IMR-90 (cell line): ENCODE measurements around the gene PCDH20.

Source experiments
- CEBPB ChIP-seq: IDR thresholded peaks from 2 replicates; pipeline ENCODE4 v1.6.1; 2012; ENCODE audit warnings: low read depth, low read length, improper control_type of control experiment
- MXI1 ChIP-seq: IDR thresholded peaks from 2 replicates; pipeline ENCODE4 v1.6.1; 2012; ENCODE audit warnings: low read depth, mild to moderate bottlenecking, low read length, moderate library complexity, borderline replicate concordance
- POLR2A ChIP-seq: IDR thresholded peaks from 2 replicates; pipeline ENCODE4 v1.6.1; 2012; ENCODE audit warnings: mild to moderate bottlenecking, low read depth, low read length
- RAD21 ChIP-seq: IDR thresholded peaks from 2 replicates; pipeline ENCODE4 v1.6.1; 2012; ENCODE audit warnings: low read length, improper control_type of control experiment
- RCOR1 ChIP-seq: IDR thresholded peaks from 2 replicates; pipeline ENCODE4 v1.6.1; 2012; ENCODE audit warnings: mild to moderate bottlenecking, low read length, improper control_type of control experiment; ENCODE audit not compliant: insufficient replicate concordance
- RFX5 ChIP-seq: IDR thresholded peaks from 2 replicates; pipeline ENCODE4 v1.8.0; 2012; ENCODE audit warnings: low read depth, mild to moderate bottlenecking, low read length, moderate library complexity
- SMC3 ChIP-seq: fragments of 150-350 bp; IDR thresholded peaks from 2 replicates; pipeline ENCODE4 v1.6.1; 2016; ENCODE audit warnings: low read depth, mild to moderate bottlenecking, antibody characterized with exemption, low read length, moderate library complexity
- TF ChIP-seq, protein P1 (sequence below): conservative IDR thresholded peaks from 2 replicates; pipeline ENCODE4 v1.5.1; 2012; ENCODE audit warnings: mild to moderate bottlenecking, low read depth, low read length, improper control_type of control experiment
- TF ChIP-seq, protein P2 (sequence below): fragments of 150-350 bp; IDR thresholded peaks from 2 replicates; pipeline ENCODE4 v1.6.1; 2016; ENCODE audit warnings: low read depth, mild to moderate bottlenecking, low read length, moderate library complexity, borderline replicate concordance
- TF ChIP-seq, protein P3 (sequence below): fragments of 150-350 bp; IDR thresholded peaks from 2 replicates; pipeline ENCODE4 v1.6.1; 2017; ENCODE audit warnings: mild to moderate bottlenecking, antibody characterized with exemption, low read length, low read depth

DNA sequence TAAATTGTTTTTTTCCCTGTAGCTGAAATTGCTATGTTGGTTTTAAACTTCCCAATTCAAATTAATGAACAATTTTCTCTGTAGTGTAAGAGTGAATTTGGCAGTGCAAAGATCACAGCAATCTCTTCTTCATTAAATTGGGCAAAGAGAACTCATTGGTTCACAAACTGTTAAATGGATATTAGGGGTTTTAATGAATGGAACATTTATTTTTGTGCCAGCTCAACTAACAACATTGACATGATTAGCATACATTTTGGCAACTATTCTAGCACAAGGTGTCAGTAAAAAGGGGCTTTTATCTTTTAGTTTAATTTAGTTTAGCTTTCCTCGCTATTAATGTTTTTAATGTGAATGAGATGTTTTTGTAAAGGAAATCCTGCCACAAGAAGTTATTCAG, 7.1 kb downstream of the PCDH20 start:
- no peak for TF ChIP-seq CEBPB
- TF ChIP-seq RCOR1 = no peak
- TF ChIP-seq, protein P1, sequence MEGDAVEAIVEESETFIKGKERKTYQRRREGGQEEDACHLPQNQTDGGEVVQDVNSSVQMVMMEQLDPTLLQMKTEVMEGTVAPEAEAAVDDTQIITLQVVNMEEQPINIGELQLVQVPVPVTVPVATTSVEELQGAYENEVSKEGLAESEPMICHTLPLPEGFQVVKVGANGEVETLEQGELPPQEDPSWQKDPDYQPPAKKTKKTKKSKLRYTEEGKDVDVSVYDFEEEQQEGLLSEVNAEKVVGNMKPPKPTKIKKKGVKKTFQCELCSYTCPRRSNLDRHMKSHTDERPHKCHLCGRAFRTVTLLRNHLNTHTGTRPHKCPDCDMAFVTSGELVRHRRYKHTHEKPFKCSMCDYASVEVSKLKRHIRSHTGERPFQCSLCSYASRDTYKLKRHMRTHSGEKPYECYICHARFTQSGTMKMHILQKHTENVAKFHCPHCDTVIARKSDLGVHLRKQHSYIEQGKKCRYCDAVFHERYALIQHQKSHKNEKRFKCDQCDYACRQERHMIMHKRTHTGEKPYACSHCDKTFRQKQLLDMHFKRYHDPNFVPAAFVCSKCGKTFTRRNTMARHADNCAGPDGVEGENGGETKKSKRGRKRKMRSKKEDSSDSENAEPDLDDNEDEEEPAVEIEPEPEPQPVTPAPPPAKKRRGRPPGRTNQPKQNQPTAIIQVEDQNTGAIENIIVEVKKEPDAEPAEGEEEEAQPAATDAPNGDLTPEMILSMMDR = no peak
- TF ChIP-seq POLR2A = no peak
- TF ChIP-seq, protein P2, sequence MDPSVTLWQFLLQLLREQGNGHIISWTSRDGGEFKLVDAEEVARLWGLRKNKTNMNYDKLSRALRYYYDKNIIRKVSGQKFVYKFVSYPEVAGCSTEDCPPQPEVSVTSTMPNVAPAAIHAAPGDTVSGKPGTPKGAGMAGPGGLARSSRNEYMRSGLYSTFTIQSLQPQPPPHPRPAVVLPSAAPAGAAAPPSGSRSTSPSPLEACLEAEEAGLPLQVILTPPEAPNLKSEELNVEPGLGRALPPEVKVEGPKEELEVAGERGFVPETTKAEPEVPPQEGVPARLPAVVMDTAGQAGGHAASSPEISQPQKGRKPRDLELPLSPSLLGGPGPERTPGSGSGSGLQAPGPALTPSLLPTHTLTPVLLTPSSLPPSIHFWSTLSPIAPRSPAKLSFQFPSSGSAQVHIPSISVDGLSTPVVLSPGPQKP = no peak
- no peak for TF ChIP-seq SMC3
- no peak for TF ChIP-seq RAD21
- TF ChIP-seq, protein P3, sequence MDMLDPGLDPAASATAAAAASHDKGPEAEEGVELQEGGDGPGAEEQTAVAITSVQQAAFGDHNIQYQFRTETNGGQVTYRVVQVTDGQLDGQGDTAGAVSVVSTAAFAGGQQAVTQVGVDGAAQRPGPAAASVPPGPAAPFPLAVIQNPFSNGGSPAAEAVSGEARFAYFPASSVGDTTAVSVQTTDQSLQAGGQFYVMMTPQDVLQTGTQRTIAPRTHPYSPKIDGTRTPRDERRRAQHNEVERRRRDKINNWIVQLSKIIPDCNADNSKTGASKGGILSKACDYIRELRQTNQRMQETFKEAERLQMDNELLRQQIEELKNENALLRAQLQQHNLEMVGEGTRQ = no peak
- no peak for TF ChIP-seq RFX5
- no peak for TF ChIP-seq MXI1
